Left ventricle myocardium inferior (tissue), 1 donor: ENCODE measurements around the gene MAPKAPK2. TPM values are rescaled to one million over a fixed set of nuclear protein-coding genes. Genes with fewer than 3 reads are reported as not detected.

Source experiments
- DNase-seq: peaks from one replicate; pipeline ENCODE4 v3.0.0-alpha.2; 2020
- H3K27ac ChIP-seq: fragments of 200-600 bp; replicated peaks from 2 replicates; pipeline ENCODE4 v1.8.0; 2021
- H3K27me3 ChIP-seq: fragments of 200-600 bp; 2 replicates; pipeline ENCODE4 v1.8.0; 2021; ENCODE audit warnings: low read depth
- H3K36me3 ChIP-seq: fragments of 200-600 bp; 2 replicates; pipeline ENCODE4 v1.8.0; 2021
- H3K4me1 ChIP-seq: fragments of 200-600 bp; 2 replicates; pipeline ENCODE4 v1.8.0; 2021
- H3K4me3 ChIP-seq: fragments of 200-600 bp; 2 replicates; pipeline ENCODE4 v1.8.0; 2021; ENCODE audit warnings: mild to moderate bottlenecking, moderate library complexity
- H3K9me3 ChIP-seq: fragments of 200-600 bp; replicated peaks from 2 replicates; pipeline ENCODE4 v1.8.0; 2021
- CTCF ChIP-seq: fragments of 200-600 bp; IDR thresholded peaks from 2 replicates; pipeline ENCODE4 v1.8.0; 2021; ENCODE audit warnings: antibody characterized with exemption, mild to moderate bottlenecking, borderline replicate concordance
- intact Hi-C: fragments of 100-400 bp; cut with micrococcal nuclease; formaldehyde crosslinking; loops from one replicate; pipeline ENCODE4 v1.11.0; 2022
- total RNA-seq: library from RNA; stranded (reverse); fragmentation: NEBNext Ultra II Directional; extraction: Animal tissue kit (Norgen Biotek cat#: 25700); gene quantifications from one replicate; pipeline ENCODE4 v1.2.1, GENCODE V29; 2021
- donor health status: DM: no; HTN: yes; CAD: no; lungs with severe emphysema.

MAPKAPK2 gene
- total RNA-seq, 1 donor from 2014 or later: 215 TPM

DNA sequence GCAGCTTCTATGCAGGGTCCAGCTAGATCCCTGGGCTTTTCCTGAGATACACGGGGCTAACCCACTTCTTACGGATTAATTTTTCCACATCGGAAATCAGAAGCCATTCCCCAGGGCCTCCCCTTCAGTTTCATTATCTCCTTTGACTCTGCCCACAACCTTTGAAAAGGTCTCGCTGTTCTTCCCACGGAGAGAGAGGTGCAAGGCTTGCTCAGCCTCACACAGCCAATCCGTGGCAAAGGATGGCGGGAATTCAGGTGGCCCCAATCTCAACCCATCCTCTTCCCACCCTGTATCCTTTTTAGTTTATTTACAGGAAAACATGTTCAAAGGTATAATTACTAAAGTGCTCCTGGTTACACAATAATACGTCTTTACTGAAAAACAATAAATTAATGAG, 702 bp upstream of the MAPKAPK2 start:
- H3K27me3 ChIP-seq: no peaks in the 10 kb centered on the region
- no peak for DNase-seq
- no peaks in the 10 kb centered on the region for H3K9me3 ChIP-seq
- peaks cover 59% of the 10 kb centered on the region for H3K4me1 ChIP-seq
- peak overlapping the region; percentile 97 for H3K27ac ChIP-seq
- H3K36me3 ChIP-seq: no peaks in the 10 kb centered on the region
- H3K4me3 ChIP-seq: peak overlapping the region; percentile 85
- intact Hi-C loops: no loop called here
- TF ChIP-seq CTCF: no peak

DNA sequence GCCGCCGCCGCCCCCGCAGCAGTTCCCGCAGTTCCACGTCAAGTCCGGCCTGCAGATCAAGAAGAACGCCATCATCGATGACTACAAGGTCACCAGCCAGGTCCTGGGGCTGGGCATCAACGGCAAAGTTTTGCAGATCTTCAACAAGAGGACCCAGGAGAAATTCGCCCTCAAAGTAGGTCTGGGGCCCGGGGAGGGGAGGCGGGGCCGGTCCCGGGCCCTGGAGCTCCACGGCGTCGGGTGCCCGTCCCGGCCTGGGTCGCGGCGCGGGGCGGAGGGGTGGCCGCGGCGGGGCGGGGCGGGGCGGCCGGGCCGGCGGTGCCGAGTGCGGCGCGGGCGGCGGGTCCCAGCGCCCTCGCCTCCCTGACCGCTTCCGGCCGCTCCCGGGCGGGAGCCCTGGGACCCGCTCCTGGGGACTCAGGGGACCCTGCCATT, 646 bp downstream of the MAPKAPK2 start:
- H3K4me3 ChIP-seq: peak overlapping the region; percentile 85
- H3K9me3 ChIP-seq: no peaks in the 10 kb centered on the region
- H3K27me3 ChIP-seq: no peaks in the 10 kb centered on the region
- no peak for TF ChIP-seq CTCF
- peak overlapping the region; percentile 97 for H3K27ac ChIP-seq
- intact Hi-C loops: no loop called here
- peaks cover 63% of the 10 kb centered on the region for H3K4me1 ChIP-seq
- no peaks in the 10 kb centered on the region for H3K36me3 ChIP-seq
- no peak for DNase-seq

- H3K27me3 ChIP-seq: no peaks in the 10 kb centered on the region
- peaks cover 69% of the 10 kb centered on the region for H3K4me1 ChIP-seq
- intact Hi-C loops: no loop called here
Measured at GRCh38 chr1:206685769-206686477, 1.2 kb downstream of the MAPKAPK2 start.

DNA sequence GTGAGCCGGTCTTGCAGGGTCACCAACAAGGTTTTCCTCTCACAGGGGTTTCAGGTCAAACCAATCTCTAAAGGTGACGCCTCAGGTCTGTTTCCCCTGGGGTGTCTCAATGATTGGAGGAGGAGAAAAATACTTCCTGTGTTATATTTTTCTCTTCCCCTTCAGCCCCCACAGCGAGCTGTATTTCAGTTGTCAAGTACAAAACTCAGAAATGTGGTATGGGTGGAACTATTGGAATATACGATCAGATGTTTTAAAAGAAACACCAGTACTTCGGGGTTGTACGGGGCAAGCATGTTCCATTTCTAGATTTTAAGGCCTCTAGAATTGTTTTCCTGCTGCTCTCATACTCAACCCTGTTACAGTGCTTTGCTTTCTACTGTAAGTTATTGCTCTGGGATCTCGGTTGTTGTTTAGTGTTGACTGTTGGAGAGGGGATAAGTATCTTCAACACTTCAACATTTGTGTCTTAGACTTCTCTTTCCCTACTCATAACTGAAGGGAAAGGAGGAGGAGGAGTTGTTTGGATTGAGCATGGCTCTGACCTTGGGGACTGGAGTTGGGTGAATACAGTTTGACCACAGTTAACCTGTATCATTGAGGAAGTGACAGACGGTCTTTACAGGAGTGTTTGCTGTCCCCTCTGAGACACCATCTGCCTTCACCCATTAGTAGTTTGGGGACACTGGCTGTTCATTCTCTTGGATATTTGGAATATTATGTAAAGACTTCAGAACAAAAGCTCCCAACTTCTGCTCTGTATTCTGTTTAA, 2.0 kb downstream of the MAPKAPK2 start:
- Histone ChIP-seq H3K4me3 (peak overlapping the region; percentile 85), H3K27ac (peak overlapping the region; percentile 97), H3K4me1 (peaks cover 77% of the 10 kb centered on the region), H3K36me3 (no peaks in the 10 kb centered on the region), H3K27me3 (no peaks in the 10 kb centered on the region), H3K9me3 (no peaks in the 10 kb centered on the region)
- no peak for TF ChIP-seq CTCF
- no peak for DNase-seq
- intact Hi-C loops: no loop called here

More at GRCh38 chr1:206685769-206686477, 1.2 kb downstream of the MAPKAPK2 start:
- Histone ChIP-seq H3K9me3 (no peaks in the 10 kb centered on the region), H3K36me3 (no peaks in the 10 kb centered on the region), H3K4me3 (peak overlapping the region; percentile 85), H3K27ac (peak overlapping the region; percentile 97)
- TF ChIP-seq CTCF: no peak
- peak; percentile 61 for DNase-seq

DNA sequence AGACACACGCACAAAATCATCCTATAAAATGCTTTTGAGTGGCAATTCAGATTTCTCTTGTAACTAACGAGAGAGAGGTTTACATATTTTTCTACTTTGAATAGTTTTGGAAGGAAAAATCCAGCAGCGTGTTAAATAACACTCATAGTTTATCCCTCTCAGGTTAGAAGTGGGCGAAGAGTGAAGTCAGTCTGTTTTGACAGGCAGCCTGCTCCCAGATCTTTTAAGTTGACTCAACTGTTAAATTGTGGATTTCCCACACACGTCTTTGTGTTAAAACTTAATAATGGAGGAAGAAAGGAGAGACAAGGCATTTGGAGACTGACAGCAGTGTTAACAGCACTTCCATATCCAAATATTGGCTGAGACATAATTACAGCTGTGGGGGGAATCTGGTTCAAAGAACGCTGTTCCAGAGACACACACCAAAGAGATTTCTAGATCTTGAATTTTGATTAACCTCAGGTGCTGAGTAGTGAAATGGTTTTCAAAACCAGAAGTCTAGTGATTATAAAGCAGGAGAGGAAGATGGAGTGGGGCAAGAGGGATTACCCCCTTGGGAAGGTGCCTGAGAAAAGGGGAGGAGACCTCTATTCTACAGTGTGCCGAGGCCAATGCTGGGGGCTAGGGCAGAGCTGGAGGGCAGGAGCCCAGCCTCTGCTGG, 2.7 kb downstream of the MAPKAPK2 start:
- intact Hi-C loops: no loop called here
- no peak for DNase-seq
- Histone ChIP-seq H3K9me3 (no peaks in the 10 kb centered on the region), H3K4me1 (peaks cover 79% of the 10 kb centered on the region), H3K36me3 (no peaks in the 10 kb centered on the region), H3K27me3 (no peaks in the 10 kb centered on the region), H3K4me3 (peak overlapping the region; percentile 85), H3K27ac (peak overlapping the region; percentile 97)
- TF ChIP-seq CTCF: no peak
